Activated naive CD4-positive, alpha-beta T cell treated with anti-CD3 and anti-CD28 coated beads, Interleukin-2, amount 10 ng/mL, durations not matched to agents 7 days and 5 days (primary cell): ENCODE data around the gene ANKRD22.

ENCODE experiments used
- CTCF ChIA-PET: fragments of 350-600 bp; sonication (Branson Sonifier 250); formaldehyde crosslinking; loops from one replicate; lab custom pipeline; 2021; ENCODE audit warnings: antibody characterized with exemption; lab: Charles Lee
- DNase-seq: peaks from one replicate; pipeline ENCODE4 v3.0.0-alpha.2; 2020
- H3K27ac Mint-ChIP-seq: one replicate; pipeline ENCODE4 v1.8.0; 2021; ENCODE audit warnings: mild to moderate bottlenecking, moderate library complexity, mixed read lengths
- H3K27me3 Mint-ChIP-seq: one replicate; pipeline ENCODE4 v1.8.0; 2021; ENCODE audit warnings: mild to moderate bottlenecking, mixed read lengths
- H3K36me3 Mint-ChIP-seq: one replicate; pipeline ENCODE4 v1.8.0; 2021; ENCODE audit warnings: mixed read lengths
- H3K4me1 Mint-ChIP-seq: one replicate; pipeline ENCODE4 v1.8.0; 2021; ENCODE audit warnings: mixed read lengths
- H3K4me3 Mint-ChIP-seq: one replicate; pipeline ENCODE4 v1.8.0; 2021; ENCODE audit warnings: mild to moderate bottlenecking, moderate library complexity, mixed read lengths
- H3K9me3 Mint-ChIP-seq: one replicate; pipeline ENCODE4 v1.8.0; 2021; ENCODE audit warnings: mixed read lengths

Gene ANKRD22

GRCh38 chr10:88792661-88793060 lies 59.0 kb downstream of the ANKRD22 start:
- H3K36me3 Mint-ChIP-seq, result no peaks in the 10 kb centered on the region
- H3K27ac Mint-ChIP-seq, result no peak overlapping the region
- CTCF ChIA-PET, result interaction anchor here (0.5 to 2.0 kb wide), 3 partner anchors 10 to 289 kb away, joined by 3 to 5 read pairs (median 4); partner anchors contain the start of gene LIPM
- peaks cover 24% of the 10 kb centered on the region for H3K27me3 Mint-ChIP-seq
- H3K4me3 Mint-ChIP-seq, result no peak overlapping the region
- DNase-seq, result no peak
- H3K4me1 Mint-ChIP-seq, result peaks cover 19% of the 10 kb centered on the region
- H3K9me3 Mint-ChIP-seq, result no peaks in the 10 kb centered on the region

DNA sequence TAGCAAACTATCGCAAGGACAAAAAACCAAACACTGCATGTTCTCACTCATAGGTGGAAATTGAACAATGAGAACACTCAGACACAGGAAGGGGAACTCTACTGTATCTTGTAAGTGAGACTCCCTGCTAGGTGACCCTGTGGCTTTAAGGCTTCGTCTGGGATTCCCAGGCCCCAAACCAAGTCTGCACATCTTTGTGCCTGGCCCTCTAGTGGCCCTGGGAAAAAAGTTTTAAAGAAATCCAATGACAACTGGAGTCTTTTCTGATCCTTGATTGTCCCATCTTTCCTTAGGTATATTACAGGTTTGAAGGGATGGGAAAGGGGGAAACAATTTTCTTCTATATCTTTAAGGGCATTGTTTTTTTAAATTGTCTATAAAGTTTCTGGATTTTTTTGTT lies 59.7 kb downstream of the ANKRD22 start:
- CTCF ChIA-PET, result interaction anchor here (1.0 to 2.0 kb wide), 3 partner anchors 11 to 135 kb away, joined by 3 to 5 read pairs (median 4); partner anchors contain the start of gene LIPM
- H3K36me3 Mint-ChIP-seq, result no peaks in the 10 kb centered on the region
- peaks cover 19% of the 10 kb centered on the region for H3K4me1 Mint-ChIP-seq
- no peak overlapping the region for H3K27ac Mint-ChIP-seq
- no peaks in the 10 kb centered on the region for H3K9me3 Mint-ChIP-seq
- no peak for DNase-seq
- no peak overlapping the region for H3K4me3 Mint-ChIP-seq
- peaks cover 22% of the 10 kb centered on the region for H3K27me3 Mint-ChIP-seq

- no peak for DNase-seq
- Mint-ChIP-seq H3K27ac (no peak overlapping the region), H3K4me3 (no peak overlapping the region), H3K4me1 (peaks cover 12% of the 10 kb centered on the region), H3K9me3 (no peaks in the 10 kb centered on the region), H3K36me3 (no peaks in the 10 kb centered on the region), H3K27me3 (peaks cover 14% of the 10 kb centered on the region)
- CTCF ChIA-PET, result interaction anchor here (0.9 to 1.2 kb wide), 2 partner anchors 21 to 61 kb away, joined by 3 read pairs; no protein-coding TSS in a partner anchor
These were observed 62.7 kb downstream of the ANKRD22 start for GRCh38 chr10:88788924-88789323.

- no peak overlapping the region for H3K27ac Mint-ChIP-seq
- CTCF ChIA-PET, result interaction anchor here (1.4 kb wide), 1 partner anchor 22 kb away, joined by 3 read pairs; no protein-coding TSS in a partner anchor
These were observed 64.2 kb downstream of the ANKRD22 start for GRCh38 chr10:88787463-88787862.

DNA sequence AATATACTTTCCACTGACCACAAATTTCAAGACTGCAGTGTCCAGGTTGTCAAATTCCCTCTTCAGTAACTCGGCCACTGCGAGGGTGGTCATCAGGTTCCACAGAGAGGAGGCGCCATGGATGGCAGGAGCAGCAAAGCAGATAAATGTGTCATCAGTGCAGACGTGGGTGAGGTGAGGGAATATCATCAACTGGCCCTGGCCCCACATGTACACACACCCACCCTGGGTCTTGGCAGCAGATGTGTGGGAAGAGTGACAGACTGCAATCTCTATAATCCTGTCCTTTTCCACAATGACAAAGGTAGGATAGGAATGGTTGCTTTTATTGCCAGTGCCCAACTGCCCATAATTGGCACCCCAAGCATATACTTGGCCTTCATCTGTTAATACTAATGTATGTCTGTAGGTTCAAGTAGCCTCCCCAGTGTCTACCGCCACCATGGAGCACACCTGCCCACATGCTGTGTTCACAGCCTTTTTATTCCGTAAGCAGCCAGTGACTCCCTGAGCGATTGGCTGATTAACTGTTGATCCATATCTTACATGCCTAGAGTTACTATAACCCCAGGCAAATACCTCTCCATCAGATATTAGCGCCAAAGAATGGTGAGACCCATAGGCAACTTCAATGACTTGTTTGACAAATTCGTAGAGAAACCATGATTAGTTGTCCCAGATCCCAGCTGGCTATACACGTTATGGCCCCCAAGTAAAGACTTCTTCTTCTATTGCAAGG lies 65.4 kb downstream of the ANKRD22 start:
- H3K9me3 Mint-ChIP-seq, result no peaks in the 10 kb centered on the region
- H3K4me3 Mint-ChIP-seq, result no peak overlapping the region
- no peak for DNase-seq
- no peak overlapping the region for H3K27ac Mint-ChIP-seq
- H3K27me3 Mint-ChIP-seq, result peaks cover 8% of the 10 kb centered on the region
- CTCF ChIA-PET, result no interaction called here
- H3K4me1 Mint-ChIP-seq, result no peaks in the 10 kb centered on the region
- no peaks in the 10 kb centered on the region for H3K36me3 Mint-ChIP-seq

More at GRCh38 chr10:88787463-88787862, 64.2 kb downstream of the ANKRD22 start:
- Mint-ChIP-seq H3K9me3 (no peaks in the 10 kb centered on the region), H3K36me3 (no peaks in the 10 kb centered on the region), H3K4me3 (no peak overlapping the region), H3K27me3 (peaks cover 9% of the 10 kb centered on the region), H3K4me1 (no peaks in the 10 kb centered on the region)
- DNase-seq, result no peak

- H3K9me3 Mint-ChIP-seq, result no peaks in the 10 kb centered on the region
- CTCF ChIA-PET, result no interaction called here
- peaks cover 4% of the 10 kb centered on the region for H3K27me3 Mint-ChIP-seq
- no peaks in the 10 kb centered on the region for H3K4me1 Mint-ChIP-seq
- no peaks in the 10 kb centered on the region for H3K36me3 Mint-ChIP-seq
- no peak for DNase-seq
- no peak overlapping the region for H3K4me3 Mint-ChIP-seq
- no peak overlapping the region for H3K27ac Mint-ChIP-seq
These were observed 67.9 kb downstream of the ANKRD22 start for GRCh38 chr10:88783724-88784123.

DNA sequence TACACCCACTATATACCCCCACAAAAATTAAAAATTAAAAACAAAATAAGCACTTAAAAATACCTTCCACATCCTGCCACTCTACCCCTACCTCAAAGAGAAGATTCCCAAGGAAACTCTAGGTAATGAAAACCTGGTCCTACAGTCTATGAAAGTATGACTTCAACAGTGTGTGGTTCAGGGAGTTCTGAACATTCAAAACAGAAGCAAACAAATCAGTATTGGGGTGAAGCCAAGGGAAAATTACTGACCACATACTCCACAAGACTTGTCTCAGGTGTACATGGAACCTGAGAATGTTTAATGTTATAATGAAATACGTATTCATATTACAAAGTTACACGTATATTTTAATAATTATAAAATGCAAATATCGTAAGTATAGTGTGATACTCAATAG lies 69.4 kb downstream of the ANKRD22 start:
- Mint-ChIP-seq H3K4me3 (no peak overlapping the region), H3K36me3 (no peaks in the 10 kb centered on the region), H3K4me1 (no peaks in the 10 kb centered on the region), H3K27me3 (no peaks in the 10 kb centered on the region), H3K9me3 (no peaks in the 10 kb centered on the region), H3K27ac (no peak overlapping the region)
- DNase-seq, result no peak
- CTCF ChIA-PET, result no interaction called here

- no peak for DNase-seq
- H3K9me3 Mint-ChIP-seq, result no peaks in the 10 kb centered on the region
- peaks cover 4% of the 10 kb centered on the region for H3K27me3 Mint-ChIP-seq
- H3K27ac Mint-ChIP-seq, result no peak overlapping the region
- CTCF ChIA-PET, result no interaction called here
- H3K36me3 Mint-ChIP-seq, result no peaks in the 10 kb centered on the region
- H3K4me1 Mint-ChIP-seq, result no peaks in the 10 kb centered on the region
- H3K4me3 Mint-ChIP-seq, result no peak overlapping the region
These were observed 70.4 kb downstream of the ANKRD22 start for GRCh38 chr10:88781206-88781605.
